ENCODE results near the gene PTPRM. TPM values are rescaled to one million over a fixed set of nuclear protein-coding genes. Genes with fewer than 3 reads are reported as not detected.

PTPRM gene
- total RNA-seq, 1 experiment from 2014 or later = 11.1 TPM

DNA sequence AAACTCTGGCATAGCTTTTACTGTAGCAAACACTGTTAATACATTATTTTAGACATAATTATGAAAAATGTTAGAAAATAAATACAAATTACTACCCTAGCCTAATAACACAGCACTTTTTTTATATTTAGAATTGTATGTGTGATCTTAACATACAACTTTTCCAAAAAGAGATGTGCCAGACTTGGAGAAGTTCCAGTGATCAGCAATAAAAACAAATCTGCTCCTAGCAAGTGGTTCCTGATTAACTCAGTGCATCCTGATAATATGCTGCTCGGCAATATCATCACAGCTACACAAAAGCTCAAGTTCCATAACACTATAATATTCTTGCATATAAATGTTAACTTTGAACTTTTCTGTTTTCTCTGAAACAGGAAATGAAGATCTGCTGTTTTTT is 22.4 kb upstream of the PTPRM start (continued):
- TF ChIP-seq, protein P1, sequence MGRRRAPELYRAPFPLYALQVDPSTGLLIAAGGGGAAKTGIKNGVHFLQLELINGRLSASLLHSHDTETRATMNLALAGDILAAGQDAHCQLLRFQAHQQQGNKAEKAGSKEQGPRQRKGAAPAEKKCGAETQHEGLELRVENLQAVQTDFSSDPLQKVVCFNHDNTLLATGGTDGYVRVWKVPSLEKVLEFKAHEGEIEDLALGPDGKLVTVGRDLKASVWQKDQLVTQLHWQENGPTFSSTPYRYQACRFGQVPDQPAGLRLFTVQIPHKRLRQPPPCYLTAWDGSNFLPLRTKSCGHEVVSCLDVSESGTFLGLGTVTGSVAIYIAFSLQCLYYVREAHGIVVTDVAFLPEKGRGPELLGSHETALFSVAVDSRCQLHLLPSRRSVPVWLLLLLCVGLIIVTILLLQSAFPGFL (CRISPR knock-in tag; IDR thresholded peaks at IDR 0.05; ENCODE audit: borderline replicate concordance) = no peak

DNA sequence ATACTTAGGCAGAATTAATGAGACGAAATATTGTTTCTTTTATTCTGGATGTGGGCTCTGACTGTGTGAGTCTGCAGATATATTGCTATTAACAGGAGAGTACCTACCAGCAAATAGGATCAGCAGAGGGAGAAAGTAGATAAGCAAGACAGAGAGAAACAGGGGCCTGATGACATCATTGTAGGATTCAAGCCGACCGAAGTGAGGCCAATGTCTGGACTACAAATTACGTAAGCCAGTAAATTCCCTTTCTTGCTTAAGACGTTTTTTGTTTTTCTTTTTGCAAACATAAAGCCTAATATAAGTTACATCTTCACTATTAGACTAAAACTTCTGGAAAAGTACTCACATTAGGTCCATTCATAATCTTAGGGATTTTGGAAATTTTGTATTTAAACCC is 21.4 kb upstream of the PTPRM start:
- Mint-ChIP-seq H3K36me3 (no peaks in the 10 kb centered on the region), H3K9me3 (no peaks in the 10 kb centered on the region; the same call in 1 of the 2 replicates), H3K27ac (no peak overlapping the region), H3K4me1 (peaks cover 5% of the 10 kb centered on the region; the same call in 1 of the 2 replicates), H3K4me3 (no peak overlapping the region), H3K27me3 (ENCODE audit: low read depth) (no peaks in the 10 kb centered on the region)
- TF ChIP-seq GTF2I (CRISPR knock-in tag; conservative IDR thresholded peaks at IDR 0.05) (no peak), ELF4 (CRISPR knock-in tag; IDR thresholded peaks at IDR 0.05; ENCODE audit: low read depth) (no peak)
- TF ChIP-seq, protein P2, sequence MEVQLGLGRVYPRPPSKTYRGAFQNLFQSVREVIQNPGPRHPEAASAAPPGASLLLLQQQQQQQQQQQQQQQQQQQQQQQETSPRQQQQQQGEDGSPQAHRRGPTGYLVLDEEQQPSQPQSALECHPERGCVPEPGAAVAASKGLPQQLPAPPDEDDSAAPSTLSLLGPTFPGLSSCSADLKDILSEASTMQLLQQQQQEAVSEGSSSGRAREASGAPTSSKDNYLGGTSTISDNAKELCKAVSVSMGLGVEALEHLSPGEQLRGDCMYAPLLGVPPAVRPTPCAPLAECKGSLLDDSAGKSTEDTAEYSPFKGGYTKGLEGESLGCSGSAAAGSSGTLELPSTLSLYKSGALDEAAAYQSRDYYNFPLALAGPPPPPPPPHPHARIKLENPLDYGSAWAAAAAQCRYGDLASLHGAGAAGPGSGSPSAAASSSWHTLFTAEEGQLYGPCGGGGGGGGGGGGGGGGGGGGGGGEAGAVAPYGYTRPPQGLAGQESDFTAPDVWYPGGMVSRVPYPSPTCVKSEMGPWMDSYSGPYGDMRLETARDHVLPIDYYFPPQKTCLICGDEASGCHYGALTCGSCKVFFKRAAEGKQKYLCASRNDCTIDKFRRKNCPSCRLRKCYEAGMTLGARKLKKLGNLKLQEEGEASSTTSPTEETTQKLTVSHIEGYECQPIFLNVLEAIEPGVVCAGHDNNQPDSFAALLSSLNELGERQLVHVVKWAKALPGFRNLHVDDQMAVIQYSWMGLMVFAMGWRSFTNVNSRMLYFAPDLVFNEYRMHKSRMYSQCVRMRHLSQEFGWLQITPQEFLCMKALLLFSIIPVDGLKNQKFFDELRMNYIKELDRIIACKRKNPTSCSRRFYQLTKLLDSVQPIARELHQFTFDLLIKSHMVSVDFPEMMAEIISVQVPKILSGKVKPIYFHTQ (CRISPR knock-in tag; IDR thresholded peaks at IDR 0.05) = no peak
- TF ChIP-seq, protein P3, sequence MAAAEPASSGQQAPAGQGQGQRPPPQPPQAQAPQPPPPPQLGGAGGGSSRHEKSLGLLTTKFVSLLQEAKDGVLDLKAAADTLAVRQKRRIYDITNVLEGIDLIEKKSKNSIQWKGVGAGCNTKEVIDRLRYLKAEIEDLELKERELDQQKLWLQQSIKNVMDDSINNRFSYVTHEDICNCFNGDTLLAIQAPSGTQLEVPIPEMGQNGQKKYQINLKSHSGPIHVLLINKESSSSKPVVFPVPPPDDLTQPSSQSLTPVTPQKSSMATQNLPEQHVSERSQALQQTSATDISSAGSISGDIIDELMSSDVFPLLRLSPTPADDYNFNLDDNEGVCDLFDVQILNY (CRISPR knock-in tag; IDR thresholded peaks at IDR 0.05) = no peak
- TF ChIP-seq, protein P4, sequence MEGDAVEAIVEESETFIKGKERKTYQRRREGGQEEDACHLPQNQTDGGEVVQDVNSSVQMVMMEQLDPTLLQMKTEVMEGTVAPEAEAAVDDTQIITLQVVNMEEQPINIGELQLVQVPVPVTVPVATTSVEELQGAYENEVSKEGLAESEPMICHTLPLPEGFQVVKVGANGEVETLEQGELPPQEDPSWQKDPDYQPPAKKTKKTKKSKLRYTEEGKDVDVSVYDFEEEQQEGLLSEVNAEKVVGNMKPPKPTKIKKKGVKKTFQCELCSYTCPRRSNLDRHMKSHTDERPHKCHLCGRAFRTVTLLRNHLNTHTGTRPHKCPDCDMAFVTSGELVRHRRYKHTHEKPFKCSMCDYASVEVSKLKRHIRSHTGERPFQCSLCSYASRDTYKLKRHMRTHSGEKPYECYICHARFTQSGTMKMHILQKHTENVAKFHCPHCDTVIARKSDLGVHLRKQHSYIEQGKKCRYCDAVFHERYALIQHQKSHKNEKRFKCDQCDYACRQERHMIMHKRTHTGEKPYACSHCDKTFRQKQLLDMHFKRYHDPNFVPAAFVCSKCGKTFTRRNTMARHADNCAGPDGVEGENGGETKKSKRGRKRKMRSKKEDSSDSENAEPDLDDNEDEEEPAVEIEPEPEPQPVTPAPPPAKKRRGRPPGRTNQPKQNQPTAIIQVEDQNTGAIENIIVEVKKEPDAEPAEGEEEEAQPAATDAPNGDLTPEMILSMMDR (IDR thresholded peaks at IDR 0.05) = no peak
- CTCF ChIA-PET = no interaction called here
- POLR2A ChIA-PET = no interaction called here
- DNase-seq (ENCODE audit: low spot score) (no peak), ATAC-seq (no peak)

DNA sequence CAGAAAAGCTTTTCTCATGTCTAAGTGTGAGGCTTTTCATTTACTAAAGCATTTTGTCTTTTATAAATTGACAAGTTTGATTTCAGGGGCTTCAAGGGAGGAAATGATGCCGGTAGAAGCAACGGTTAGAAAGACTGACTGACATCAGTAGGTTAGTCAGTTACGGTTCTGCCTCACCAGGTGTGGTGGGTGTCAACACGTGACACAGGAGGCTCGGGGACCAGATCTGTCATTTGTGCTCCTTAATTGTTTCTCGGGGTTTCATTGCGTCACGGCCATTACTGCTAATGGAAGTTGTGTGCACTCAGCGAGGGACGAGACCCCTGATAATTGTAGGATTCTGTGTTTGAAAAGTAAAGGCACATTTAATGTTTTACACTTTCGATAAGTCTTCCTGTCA is 18.9 kb upstream of the PTPRM start:
- TF ChIP-seq JUN (CRISPR knock-in tag; IDR thresholded peaks at IDR 0.05) (no peak), NFATC4 (CRISPR knock-in tag; IDR thresholded peaks at IDR 0.05) (no peak), RELA (CRISPR knock-in tag; IDR thresholded peaks at IDR 0.05; ENCODE audit: borderline replicate concordance) (no peak), GTF2I (CRISPR knock-in tag; conservative IDR thresholded peaks at IDR 0.05) (no peak), SP1 (CRISPR knock-in tag; conservative IDR thresholded peaks at IDR 0.05) (no peak), NFE2L1 (CRISPR knock-in tag; IDR thresholded peaks at IDR 0.05) (no peak)
- TF ChIP-seq, protein P5, sequence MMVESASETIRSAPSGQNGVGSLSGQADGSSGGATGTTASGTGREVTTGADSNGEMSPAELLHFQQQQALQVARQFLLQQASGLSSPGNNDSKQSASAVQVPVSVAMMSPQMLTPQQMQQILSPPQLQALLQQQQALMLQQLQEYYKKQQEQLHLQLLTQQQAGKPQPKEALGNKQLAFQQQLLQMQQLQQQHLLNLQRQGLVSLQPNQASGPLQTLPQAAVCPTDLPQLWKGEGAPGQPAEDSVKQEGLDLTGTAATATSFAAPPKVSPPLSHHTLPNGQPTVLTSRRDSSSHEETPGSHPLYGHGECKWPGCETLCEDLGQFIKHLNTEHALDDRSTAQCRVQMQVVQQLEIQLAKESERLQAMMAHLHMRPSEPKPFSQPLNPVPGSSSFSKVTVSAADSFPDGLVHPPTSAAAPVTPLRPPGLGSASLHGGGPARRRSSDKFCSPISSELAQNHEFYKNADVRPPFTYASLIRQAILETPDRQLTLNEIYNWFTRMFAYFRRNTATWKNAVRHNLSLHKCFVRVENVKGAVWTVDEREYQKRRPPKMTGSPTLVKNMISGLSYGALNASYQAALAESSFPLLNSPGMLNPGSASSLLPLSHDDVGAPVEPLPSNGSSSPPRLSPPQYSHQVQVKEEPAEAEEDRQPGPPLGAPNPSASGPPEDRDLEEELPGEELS (CRISPR knock-in tag; IDR thresholded peaks at IDR 0.05) = no peak
- TF ChIP-seq, protein P6, sequence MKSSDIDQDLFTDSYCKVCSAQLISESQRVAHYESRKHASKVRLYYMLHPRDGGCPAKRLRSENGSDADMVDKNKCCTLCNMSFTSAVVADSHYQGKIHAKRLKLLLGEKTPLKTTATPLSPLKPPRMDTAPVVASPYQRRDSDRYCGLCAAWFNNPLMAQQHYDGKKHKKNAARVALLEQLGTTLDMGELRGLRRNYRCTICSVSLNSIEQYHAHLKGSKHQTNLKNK (CRISPR knock-in tag; IDR thresholded peaks at IDR 0.05) = no peak
- TF ChIP-seq, protein P7, sequence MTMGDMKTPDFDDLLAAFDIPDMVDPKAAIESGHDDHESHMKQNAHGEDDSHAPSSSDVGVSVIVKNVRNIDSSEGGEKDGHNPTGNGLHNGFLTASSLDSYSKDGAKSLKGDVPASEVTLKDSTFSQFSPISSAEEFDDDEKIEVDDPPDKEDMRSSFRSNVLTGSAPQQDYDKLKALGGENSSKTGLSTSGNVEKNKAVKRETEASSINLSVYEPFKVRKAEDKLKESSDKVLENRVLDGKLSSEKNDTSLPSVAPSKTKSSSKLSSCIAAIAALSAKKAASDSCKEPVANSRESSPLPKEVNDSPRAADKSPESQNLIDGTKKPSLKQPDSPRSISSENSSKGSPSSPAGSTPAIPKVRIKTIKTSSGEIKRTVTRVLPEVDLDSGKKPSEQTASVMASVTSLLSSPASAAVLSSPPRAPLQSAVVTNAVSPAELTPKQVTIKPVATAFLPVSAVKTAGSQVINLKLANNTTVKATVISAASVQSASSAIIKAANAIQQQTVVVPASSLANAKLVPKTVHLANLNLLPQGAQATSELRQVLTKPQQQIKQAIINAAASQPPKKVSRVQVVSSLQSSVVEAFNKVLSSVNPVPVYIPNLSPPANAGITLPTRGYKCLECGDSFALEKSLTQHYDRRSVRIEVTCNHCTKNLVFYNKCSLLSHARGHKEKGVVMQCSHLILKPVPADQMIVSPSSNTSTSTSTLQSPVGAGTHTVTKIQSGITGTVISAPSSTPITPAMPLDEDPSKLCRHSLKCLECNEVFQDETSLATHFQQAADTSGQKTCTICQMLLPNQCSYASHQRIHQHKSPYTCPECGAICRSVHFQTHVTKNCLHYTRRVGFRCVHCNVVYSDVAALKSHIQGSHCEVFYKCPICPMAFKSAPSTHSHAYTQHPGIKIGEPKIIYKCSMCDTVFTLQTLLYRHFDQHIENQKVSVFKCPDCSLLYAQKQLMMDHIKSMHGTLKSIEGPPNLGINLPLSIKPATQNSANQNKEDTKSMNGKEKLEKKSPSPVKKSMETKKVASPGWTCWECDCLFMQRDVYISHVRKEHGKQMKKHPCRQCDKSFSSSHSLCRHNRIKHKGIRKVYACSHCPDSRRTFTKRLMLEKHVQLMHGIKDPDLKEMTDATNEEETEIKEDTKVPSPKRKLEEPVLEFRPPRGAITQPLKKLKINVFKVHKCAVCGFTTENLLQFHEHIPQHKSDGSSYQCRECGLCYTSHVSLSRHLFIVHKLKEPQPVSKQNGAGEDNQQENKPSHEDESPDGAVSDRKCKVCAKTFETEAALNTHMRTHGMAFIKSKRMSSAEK (CRISPR knock-in tag; IDR thresholded peaks at IDR 0.05; ENCODE audit: borderline replicate concordance) = no peak
- TF ChIP-seq, protein P8, sequence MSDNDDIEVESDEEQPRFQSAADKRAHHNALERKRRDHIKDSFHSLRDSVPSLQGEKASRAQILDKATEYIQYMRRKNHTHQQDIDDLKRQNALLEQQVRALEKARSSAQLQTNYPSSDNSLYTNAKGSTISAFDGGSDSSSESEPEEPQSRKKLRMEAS (CRISPR knock-in tag; IDR thresholded peaks at IDR 0.05) = no peak
- TF ChIP-seq, protein P9, sequence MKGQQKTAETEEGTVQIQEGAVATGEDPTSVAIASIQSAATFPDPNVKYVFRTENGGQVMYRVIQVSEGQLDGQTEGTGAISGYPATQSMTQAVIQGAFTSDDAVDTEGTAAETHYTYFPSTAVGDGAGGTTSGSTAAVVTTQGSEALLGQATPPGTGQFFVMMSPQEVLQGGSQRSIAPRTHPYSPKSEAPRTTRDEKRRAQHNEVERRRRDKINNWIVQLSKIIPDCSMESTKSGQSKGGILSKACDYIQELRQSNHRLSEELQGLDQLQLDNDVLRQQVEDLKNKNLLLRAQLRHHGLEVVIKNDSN (CRISPR knock-in tag; IDR thresholded peaks at IDR 0.05) = no peak
- TF ChIP-seq, protein P10, sequence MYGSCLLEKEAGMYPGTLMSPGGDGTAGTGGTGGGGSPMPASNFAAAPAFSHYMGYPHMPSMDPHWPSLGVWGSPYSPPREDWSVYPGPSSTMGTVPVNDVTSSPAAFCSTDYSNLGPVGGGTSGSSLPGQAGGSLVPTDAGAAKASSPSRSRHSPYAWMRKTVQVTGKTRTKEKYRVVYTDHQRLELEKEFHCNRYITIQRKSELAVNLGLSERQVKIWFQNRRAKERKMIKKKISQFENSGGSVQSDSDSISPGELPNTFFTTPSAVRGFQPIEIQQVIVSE (CRISPR knock-in tag; IDR thresholded peaks at IDR 0.05; ENCODE audit: borderline replicate concordance) = no peak
- peaks cover 5% of the 10 kb centered on the region; the same call in 1 of the 2 replicates for H3K4me1 Mint-ChIP-seq
- ChIA-PET POLR2A (no interaction called here), CTCF (no interaction called here)
- no peak for DNase-seq (ENCODE audit: low spot score)
- no peak for ATAC-seq
- H3K4me3 Mint-ChIP-seq = no peak overlapping the region
- peaks cover 2% of the 10 kb centered on the region; the same call in 1 of the 2 replicates for H3K9me3 Mint-ChIP-seq
- H3K27me3 Mint-ChIP-seq (ENCODE audit: low read depth) = no peaks in the 10 kb centered on the region
- no peak overlapping the region for H3K27ac Mint-ChIP-seq
- H3K36me3 Mint-ChIP-seq = no peaks in the 10 kb centered on the region
